Measurements from ENCODE around the gene SVOP. TPM values are rescaled to one million over a fixed set of nuclear protein-coding genes. Genes with fewer than 3 reads are reported as not detected.
A peak's percentile ranks its signal among the peaks of the same experiment; 100 is the strongest.

The SVOP gene
- total RNA-seq, 1 donor from 2014 or later: 2.6 TPM

- no peaks in the 10 kb centered on the region for H3K27me3 ChIP-seq (ENCODE audit: low read depth)
- H3K9me3 ChIP-seq (replicated peaks): no peaks in the 10 kb centered on the region
- no peaks in the 10 kb centered on the region for H3K36me3 ChIP-seq
- H3K27ac ChIP-seq (replicated peaks): no peak overlapping the region
- H3K4me3 ChIP-seq: no peak overlapping the region
- H3K4me1 ChIP-seq: no peaks in the 10 kb centered on the region
- no peak for DNase-seq
- intact Hi-C loops (cut with micrococcal nuclease): no loop called here
- no peak for TF ChIP-seq CTCF (IDR thresholded peaks at IDR 0.05; ENCODE audit: borderline replicate concordance)
Observed at GRCh38 chr12:108906971-108907370, 113.9 kb downstream of the SVOP start.

GRCh38 chr12:108905725-108906124, 115.1 kb downstream of the SVOP start:
- Histone ChIP-seq H3K27me3 (ENCODE audit: low read depth) (no peaks in the 10 kb centered on the region), H3K36me3 (no peaks in the 10 kb centered on the region), H3K27ac (replicated peaks) (peak overlapping the region; percentile 15), H3K4me3 (no peak overlapping the region), H3K9me3 (replicated peaks) (no peaks in the 10 kb centered on the region), H3K4me1 (no peaks in the 10 kb centered on the region)
- intact Hi-C loops (cut with micrococcal nuclease): no loop called here
- TF ChIP-seq CTCF (IDR thresholded peaks at IDR 0.05; ENCODE audit: borderline replicate concordance): no peak
- no peak for DNase-seq

GRCh38 chr12:108899145-108899544, 121.7 kb downstream of the SVOP start:
- H3K4me1 ChIP-seq: no peaks in the 10 kb centered on the region
- peaks cover 30% of the 10 kb centered on the region for H3K27me3 ChIP-seq (ENCODE audit: low read depth)
- no peaks in the 10 kb centered on the region for H3K9me3 ChIP-seq (replicated peaks)
- no peak for TF ChIP-seq CTCF (IDR thresholded peaks at IDR 0.05; ENCODE audit: borderline replicate concordance)
- H3K4me3 ChIP-seq: no peak overlapping the region
- intact Hi-C loops (cut with micrococcal nuclease): no loop called here
- H3K36me3 ChIP-seq: no peaks in the 10 kb centered on the region
- no peak overlapping the region for H3K27ac ChIP-seq (replicated peaks)
- no peak for DNase-seq

GRCh38 chr12:108896817-108897216, 124.1 kb downstream of the SVOP start:
- Histone ChIP-seq H3K4me3 (no peak overlapping the region), H3K36me3 (no peaks in the 10 kb centered on the region), H3K9me3 (replicated peaks) (no peaks in the 10 kb centered on the region), H3K27me3 (ENCODE audit: low read depth) (peaks cover 30% of the 10 kb centered on the region), H3K27ac (replicated peaks) (no peak overlapping the region), H3K4me1 (no peaks in the 10 kb centered on the region)
- intact Hi-C loops (cut with micrococcal nuclease): no loop called here
- no peak for DNase-seq
- TF ChIP-seq CTCF (IDR thresholded peaks at IDR 0.05; ENCODE audit: borderline replicate concordance): no peak

GRCh38 chr12:108896336-108896735, 124.5 kb downstream of the SVOP start:
- no peak overlapping the region for H3K4me3 ChIP-seq
- no peak for DNase-seq
- no peak for TF ChIP-seq CTCF (IDR thresholded peaks at IDR 0.05; ENCODE audit: borderline replicate concordance)
- intact Hi-C loops (cut with micrococcal nuclease): no loop called here
- no peaks in the 10 kb centered on the region for H3K4me1 ChIP-seq
- H3K36me3 ChIP-seq: no peaks in the 10 kb centered on the region
- H3K27me3 ChIP-seq (ENCODE audit: low read depth): peaks cover 30% of the 10 kb centered on the region
- H3K27ac ChIP-seq (replicated peaks): no peak overlapping the region
- no peaks in the 10 kb centered on the region for H3K9me3 ChIP-seq (replicated peaks)
